H1 (cell line): ENCODE measurements around the gene TM9SF1. TPM values are rescaled to one million over a fixed set of nuclear protein-coding genes. Genes with fewer than 3 reads are reported as not detected.

ENCODE experiments used
- ZNF274 ChIP-seq: IDR thresholded peaks from 2 replicates; pipeline ENCODE4 v1.7.0; 2012; ENCODE audit warnings: low read length, borderline replicate concordance; ENCODE audit errors: extremely low read depth
- polyA plus RNA-seq, 7 experiments: library from polyadenylated mRNA; depleted of rRNA in 3 of 7; stranded (reverse) in 5 of 7; unstranded in 2 of 7; fragments of >200 nt in 5 of 7; fragments of 200-250 nt in 2 of 7; gene quantifications; 1 replicate in 5 of 7; 2 replicates in 1 of 7; 4 replicates in 1 of 7; pipeline versions ENCODE4 v1.2.1 to v1.2.3, GENCODE V29; 2011 to 2013; ENCODE audit warnings: missing spikeins in 2 of 7, mixed read lengths in 2 of 7
- total RNA-seq: library from RNA; stranded (reverse); fragmentation: NEBNext Ultra II Directional; extraction: Animal tissue kit (Norgen Biotek cat#: 25700); gene quantifications from 2 replicates; pipeline ENCODE4 v1.2.1, GENCODE V29; 2021

The TM9SF1 gene
- total and polyA plus RNA-seq, 2 of the 8 experiments (the other 6 are each of a cell fraction or from before 2014, with no cell fraction given): 22.2 to 29.2 TPM

DNA sequence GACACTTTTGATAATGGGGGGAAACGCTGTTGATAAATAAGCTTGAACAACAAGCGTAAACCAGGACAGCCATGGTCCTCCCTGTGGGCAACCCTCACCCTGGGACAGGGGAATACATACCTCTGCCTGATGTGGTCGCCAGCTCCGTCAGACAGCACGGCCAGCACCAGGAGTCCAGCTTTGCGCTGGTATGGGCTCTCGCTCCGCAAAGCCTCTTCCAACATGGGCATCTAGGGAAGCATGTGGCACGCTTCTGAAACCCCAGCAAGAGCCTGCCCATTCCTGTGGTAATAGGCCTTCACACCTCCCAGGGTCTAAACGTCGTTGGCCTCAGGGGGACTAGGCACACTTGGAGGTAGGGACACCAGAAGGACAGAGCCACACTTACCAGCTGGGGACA lies 9.5 kb downstream of the TM9SF1 start (continued):
- no peak for TF ChIP-seq ZNF274
